HS-27A (cell line): Measurements from ENCODE around the gene BEGAIN.

Experiments
- DNase-seq: peaks from one replicate; pipeline ENCODE4 v3.0.0-alpha.2; 2012; ENCODE audit warnings: low read depth, missing footprints

The BEGAIN gene

DNA sequence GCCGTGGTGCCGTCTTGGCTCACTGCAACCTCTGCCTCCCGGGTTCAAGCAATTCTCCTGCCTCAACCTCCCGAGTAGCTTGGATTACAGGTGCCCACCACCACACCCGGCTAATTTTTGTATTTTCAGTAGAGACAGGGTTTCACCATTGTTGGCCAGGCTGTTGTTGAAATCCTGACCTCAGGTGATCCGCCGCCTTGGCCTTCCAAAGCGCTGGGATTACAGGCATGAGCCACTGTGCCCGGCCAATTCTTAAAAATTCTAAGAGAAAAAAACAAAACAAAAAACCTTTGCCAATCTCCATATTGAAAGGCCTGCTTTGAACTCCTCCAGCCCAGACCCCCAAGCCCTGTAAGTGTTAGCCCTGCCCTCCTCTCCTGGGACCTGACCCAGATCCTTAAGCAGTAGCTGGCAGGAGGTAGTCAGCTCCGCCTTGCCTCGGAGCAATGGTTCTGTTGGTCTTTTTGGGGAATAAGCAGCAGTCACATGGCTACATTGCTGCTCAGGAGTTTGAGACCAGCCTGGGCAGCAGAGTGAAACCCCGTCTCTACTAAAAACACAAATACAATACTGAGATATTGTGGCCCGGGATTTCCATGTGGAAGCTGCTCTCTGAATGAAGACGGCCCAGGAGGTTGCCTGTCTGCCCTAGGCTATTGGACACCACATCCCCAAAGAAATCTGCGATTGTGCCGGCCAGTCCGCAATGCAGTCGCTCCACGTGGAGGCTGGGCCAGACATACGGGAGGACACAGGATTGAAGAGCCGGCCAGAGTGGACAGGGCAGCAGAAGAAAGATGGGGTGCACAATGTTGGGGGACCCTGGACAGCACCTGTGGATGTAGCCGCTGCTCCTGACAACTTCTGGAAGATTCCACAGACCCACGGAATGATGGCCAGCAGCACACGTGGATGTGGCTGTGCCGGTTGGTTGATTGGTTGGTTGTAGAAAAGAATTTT lies 28.8 kb upstream of the BEGAIN start:
- DNase-seq, result no peak

DNA sequence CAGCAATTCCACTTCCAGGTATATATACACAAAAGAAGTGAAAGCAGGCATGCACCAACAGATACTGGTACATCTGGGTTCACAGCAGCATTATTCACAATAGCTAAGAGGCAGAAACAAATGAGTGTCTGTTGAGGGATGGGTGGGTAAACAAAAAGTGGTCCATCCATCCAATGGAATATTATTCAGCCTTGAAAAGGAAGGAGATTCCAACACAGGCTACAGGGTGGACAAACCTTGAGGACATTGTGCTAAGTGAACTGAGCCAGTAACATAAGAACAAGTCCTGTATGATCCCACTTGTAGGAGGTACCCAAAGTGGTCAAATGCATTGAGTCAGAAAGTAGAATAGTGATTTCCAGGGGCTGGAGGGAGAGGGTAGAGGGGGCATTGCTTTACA lies 27.6 kb upstream of the BEGAIN start:
- no peak for DNase-seq

DNA sequence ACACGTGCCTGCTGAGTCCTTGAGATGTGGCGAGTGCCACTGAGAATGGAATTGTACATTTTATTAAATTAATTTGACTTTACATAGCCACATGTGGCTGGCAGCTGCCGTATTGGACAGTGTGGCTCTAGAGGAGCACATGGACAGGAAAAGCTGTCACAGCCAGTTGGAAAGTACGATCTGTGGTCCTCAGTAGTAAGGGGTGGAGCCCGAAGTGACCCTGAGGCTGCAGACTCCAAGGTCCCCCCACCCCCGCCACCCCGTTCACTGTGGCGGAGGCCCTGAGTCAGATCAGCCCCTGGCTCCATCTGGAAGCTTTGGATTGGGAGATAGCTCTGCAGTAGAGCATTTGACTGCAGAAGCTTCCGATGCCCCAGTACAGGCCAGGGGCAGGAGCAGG lies 25.8 kb upstream of the BEGAIN start:
- no peak for DNase-seq

DNA sequence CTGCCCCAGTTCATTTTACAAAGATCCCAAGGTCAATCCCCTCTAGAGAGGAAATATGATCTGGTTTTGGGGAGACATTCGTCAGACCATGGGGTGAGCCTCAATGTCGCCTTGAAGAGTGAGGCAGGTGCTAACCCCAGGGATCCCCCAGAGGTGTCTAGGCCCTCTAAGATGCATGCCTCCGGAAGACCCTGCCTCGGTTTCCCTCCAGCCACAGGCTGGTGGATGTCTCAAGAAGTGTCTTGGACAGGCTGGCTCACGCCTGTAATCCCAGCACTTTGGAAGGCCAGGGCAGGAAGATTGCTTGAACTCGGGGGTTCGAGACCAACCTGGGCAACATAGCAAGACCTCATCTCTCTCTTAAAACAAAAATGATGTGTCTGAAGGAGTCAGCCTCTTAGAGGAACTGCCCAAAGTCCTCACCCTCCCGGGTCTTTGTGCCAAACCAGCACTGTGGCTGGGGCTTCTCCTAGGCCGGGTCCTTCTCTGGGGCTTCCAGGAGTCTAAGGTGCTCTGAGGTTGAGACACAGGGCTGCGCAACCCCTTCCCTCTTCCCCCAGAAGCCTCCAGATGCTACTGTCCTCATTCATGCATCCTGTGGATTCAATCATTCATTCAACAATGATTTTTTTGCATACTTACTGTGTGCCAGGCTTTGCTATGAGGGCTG lies 24.7 kb upstream of the BEGAIN start:
- DNase-seq, result no peak

DNA sequence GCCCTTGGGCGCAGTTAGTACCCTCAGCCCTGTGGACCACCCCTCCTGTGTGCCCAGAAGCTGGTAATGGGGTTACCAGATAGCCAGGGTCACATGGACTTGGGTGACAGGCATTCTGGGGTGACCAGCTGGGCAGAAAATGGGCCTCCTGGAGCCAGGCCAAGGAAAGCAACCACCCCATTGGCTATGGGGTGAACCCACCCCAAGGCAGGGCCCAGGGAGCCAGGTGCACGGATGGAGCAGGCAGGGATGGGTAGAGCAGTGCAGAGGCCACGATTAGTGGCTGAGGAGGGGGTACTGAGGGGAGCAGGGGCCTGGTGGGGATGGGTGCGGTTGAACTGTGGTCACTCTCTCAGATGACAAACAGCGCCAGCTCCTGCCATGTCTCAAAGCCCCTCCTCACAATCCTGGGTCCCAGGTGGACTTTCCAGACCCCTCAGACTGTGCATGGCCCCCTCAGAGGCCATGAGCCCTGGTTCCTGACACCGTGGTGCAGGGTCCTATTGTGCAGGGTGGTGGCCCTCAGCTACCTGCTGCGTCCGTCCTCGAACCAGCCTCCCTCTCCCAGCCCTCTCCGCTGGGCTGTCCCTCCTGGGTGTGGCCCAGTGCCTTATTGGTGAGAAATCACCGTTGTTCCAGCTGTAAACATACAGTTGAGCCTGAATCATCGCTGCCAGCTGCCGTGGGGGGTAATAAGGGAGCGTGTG lies 23.4 kb upstream of the BEGAIN start:
- DNase-seq, result no peak

DNA sequence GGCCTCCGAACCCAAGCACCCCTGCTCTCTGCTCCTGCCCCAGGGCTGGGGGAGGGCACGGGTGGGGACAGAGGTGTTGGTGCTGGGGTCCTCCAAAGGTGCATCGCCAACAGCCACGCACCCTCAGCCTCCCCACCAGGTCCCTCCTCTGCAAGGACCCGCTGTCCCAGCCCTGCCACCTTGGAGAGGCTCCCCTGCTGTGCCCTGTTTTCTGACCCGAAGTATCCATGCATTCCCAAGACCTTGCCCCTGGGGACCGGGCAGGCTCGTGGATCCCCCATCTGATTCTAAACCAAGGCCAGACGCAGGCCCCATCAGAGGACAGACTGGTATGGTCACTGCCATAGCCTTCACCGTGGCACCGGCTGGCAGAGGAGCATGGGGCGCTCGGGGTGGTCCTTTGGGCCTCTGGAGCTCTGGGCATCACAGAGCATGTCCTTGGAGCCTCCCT lies 22.7 kb upstream of the BEGAIN start:
- DNase-seq, result no peak

DNA sequence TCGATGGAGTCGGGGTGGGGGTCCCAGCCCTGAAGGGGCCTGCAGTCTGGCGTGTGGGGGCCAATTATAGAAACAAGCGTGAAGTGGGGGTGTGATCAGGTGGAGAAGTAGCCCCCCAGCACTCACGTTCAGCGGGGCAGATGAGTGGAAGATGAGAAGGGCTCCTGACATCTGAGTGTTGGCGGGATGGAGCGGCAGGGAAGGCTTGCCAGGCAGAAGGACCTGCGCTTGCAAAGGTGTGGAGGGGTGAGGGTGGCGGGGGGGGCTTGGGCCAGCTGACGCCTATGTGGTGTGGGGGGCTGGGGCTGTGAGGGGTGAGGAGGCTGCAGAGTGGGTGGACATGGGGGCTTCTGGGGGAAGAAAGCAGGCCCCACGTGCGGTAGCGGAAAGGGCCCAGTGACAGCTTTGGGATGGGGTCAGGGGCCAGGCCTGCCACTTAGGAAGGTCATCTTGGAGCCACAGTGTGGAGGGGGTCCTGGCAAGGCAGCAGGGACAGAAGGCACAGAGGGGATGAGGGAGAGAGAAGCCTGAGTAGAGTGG lies 22.2 kb upstream of the BEGAIN start:
- no peak for DNase-seq

DNA sequence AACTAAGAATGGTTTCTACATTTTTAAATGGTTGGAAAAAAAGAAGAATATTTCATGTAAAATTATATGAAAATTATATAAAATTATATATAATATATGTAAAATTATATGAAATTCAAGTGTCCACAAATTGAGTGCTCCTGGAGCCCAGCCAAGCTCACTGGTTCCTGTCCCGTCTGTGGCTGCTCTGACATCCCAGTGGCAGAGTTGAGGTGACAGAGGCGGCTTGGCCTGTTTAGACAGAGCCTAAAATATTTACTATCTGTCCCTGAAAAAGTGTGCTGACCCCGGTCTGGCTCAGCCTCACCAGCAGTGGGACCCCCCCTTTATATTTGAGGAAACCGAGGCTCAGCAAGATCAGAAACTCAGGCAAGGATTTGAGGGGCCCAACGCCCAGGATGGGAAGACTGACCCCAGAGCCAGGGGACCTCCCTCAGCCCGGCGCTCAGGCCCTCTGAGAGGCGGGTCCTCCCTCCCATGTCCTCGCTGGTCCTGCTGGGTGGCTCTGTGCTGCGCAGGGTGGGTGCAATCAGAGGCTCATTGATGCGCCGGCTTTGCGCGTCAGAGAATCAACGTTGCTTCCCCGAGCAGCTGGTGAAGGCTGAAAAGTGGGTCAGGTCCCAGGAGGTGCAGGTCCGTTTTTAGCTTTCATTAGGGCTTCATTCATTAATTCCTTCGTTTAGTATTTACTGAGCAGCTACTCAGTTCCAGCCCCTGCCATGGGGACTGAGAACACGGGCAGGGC lies 21.5 kb upstream of the BEGAIN start:
- DNase-seq, result no peak

DNA sequence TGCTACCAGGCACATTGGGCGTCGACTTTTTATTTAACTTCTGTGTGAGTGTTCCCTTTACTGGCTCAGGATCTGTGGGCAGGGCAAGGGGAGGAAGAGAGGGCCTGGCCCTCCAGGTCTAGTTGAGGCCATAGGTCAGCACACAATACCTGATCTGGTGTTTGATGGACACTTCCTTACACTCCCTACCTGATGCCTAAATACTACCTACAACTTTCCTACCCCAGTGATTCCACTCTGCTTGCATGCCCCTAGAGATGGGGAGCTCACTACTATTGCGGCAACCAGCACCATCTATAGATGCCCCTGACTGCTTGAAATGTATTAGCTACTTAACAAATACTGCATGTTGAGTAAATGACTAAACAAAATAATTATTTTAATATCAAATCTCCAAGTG lies 20.8 kb upstream of the BEGAIN start:
- no peak for DNase-seq

DNA sequence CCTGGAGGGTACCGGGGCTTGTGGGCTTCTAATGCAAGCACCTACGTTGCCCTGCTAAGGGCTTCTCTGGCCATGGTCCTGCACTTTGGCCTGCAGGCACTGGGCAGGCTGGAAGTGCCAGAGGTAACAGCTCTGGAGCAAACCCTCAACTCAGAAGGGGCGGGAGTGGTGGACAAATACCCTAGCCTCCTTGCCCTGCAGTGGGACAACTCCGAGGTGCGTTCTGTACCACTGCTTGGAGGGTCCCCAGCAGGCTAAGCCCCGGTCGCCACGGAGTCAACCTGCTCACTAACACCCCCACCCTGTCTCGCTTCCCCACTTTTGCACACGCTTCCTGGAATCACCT lies 20.4 kb upstream of the BEGAIN start:
- DNase-seq, result no peak

DNA sequence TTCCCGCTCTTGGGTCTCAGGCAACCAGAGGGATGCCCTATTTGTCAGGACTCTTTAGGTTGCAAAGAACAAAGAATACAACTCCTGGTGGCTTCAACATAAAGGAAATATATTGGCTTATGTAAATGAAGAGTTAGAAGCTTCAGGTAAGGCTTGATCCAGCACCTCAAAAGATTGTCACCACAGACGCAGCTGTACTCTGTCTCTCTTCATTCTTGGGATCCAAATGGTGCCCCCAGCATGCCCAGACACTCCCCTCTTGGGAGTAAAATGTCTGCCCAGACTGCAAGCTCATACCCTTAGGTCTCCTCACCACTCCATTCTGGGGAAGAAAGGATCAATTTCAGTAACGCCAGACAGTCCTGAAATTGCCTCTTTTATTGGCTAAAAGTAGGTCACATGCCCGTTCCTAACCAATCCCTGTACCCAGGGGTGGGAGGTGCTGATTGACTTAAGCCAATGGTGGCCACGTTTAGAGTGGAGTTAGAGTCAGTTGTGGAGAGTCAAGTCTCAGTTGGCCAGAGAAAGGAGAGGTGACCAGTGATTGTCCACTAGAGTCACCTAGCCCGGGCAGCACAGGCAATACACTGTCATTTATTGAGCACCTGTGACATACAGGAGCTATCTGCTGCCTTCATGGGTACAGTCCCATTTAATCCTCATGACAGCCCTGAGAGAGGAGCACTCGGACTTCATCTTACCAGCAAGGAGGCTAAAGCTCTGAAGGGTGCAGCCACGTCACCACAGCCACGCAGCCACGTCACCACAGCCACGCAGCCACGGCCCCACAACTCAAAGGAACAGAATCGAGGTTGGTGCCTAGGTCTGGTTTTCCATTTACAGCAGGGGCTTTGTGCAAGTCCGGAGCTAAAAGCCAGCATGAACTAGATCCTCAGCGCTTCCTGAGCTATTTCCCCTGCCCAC lies 19.7 kb upstream of the BEGAIN start:
- no peak for DNase-seq

DNA sequence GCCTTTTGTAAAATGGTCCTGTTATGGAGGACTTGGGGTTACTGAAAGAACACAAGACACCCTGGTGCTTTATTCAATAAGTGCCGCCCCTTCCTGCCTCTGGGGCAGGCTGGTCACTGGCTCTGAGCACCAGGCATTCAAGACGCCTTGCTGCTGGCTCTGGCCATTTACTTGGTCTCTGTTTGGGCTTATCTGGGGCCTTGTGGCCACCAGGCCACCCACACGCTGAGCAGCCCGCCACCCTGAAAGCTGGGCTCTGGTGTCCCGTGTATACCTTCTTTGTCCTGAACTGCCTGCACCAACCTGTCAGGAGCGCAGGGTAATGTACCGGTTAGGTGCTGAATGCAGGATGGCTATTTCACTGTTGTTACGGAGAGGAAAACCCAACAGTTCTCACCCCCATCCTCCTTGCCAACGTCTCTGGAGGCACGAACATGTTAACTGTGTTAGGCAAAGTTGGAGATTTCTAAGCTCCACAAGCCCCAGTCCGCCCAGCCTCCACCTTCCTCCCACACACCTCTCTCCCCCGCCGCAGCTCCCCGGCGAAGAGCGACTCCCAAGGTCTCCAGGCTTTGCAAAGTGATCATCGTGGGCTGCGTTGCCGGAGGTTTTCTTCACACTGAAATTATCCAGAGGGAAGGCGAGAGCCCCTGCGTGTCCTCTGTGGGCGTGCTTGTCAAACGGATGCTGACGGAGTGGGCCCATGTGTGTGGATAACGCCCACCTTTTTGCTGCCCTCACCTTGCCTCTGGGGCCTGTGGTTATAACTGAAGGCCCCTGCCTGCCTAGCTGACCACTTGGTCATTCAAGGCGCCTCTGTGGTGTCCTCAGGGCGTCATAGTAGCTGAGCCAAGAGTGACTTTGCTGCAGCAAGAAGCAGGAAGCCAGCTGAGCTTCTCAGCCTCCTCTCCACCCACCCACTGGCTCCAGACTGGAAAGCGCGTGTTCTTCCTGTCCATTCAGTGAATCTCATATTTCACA lies 18.8 kb upstream of the BEGAIN start:
- DNase-seq, result no peak

DNA sequence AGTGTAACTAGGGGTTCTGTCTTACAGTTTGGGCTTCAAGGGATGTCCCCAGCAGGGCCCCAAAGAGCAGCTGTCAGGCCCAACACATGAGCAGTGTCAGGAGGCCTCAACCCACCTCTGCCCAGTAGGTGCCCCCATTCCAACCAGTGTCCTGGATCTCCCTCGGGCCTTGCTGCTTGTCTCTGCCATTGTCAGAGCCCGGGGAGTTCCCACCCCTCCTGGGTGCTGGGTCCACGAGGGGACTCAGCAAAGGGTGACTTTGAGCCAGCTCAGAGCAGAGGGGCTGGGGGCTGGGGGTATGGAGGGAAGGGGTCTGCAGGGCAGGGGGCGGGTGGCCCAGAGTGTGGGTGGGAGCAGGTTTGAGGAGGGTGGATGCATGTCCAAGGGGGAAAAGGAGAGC lies 18.0 kb upstream of the BEGAIN start:
- DNase-seq, result no peak

DNA sequence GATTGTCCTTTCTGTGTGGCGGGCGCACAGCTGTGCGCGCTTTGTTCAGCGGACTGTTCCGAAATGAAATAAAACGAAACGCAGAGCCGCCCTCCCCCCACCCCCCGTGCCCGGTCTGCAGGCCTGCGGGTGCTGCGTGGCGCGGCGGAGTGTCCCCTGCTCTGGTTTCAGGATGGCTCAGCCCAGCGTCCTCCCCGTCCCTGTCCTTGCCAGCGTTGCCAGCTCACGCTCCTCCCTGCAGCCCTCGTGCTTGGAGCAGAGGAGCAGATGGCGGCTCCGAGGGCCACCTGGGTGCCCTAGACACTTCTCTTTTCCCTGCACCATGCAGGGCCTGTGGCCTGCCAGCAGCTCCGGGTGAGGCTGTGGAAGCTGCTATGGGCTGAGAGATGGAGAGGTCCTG lies 17.5 kb upstream of the BEGAIN start:
- no peak for DNase-seq

DNA sequence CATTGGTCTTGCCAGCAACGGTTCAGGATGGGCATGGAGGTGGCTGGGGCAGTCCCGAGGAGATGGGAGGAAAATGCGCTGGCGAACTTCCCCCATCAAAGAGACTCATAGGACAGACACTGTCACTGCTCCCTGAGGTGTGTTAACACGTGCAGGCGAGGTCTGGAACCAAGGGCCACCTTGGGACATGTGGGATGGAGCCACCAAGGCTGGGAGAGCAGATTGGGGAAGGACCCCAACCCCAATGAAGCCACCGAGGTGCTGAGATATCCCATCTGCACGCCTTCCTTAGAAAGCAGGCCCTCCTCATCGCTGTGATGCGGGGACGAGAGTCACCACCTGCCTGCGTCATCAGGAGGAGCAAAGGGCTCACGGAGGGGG lies 16.9 kb upstream of the BEGAIN start:
- no peak for DNase-seq

DNA sequence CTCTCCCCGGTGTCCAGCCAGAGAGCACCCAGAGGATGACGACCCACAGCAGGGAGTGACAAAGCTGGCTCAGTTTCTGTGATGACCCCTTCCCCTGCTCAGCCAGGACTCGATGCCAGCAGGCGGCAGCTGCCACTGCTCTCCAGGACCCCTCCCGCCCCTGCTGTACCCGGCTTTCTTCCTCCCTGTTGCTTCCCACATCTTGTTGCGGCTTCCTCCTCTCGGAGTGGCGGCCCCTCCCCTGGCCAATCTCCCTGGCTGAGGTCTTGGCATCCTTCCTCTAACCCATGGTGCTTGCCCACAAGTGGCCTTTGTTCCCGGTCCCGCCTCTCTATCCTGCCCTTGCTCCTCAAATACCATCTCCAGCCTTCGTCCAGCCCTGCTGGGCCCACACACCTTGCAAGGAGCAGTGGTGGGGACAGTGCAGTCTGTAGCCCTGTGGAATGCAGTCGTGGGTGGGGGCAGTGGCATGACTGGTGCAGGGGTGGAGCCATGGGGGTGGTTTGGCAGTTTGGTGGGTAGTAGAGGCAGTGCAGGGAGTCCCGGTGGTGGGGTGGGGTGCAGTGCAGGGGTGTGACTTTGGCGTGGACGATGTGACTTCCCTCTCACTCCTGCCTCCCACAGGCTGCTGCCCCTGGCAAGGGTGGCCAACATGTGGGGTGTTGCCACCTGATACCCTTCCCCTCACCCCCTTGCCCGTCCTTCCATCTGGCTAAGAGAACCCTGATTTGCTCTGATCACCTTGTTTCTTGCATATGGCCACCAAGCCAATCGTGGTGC lies 16.3 kb upstream of the BEGAIN start:
- DNase-seq, result no peak

DNA sequence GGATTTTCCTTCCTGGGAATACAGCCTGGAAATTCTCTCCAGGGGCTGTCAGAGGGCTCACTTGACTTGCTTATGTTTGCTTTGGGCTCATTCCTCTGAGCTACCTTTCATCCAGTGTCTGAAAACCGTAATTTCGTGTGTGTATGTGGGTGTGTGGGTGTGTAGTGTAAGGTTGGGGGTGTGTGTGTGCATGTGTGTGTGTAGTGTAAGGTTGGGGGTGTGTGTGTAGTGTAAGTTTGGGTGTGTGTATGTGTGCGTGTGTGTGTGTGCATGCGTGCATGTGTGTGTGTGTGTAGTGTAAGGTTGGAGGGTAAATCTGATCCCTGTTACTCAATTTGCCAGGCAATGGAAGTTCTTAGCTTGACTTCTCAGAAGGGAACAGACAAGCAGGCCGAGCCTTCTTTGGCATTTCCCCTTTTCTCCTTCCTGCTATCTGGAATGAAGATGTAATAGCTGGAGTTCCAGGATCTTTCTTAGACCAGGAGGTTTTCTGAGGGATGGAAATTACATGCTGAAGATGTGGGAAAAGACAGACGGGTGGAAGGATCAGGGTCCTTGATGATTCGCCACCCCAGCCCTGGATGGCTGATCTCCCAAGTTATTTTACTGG lies 15.5 kb upstream of the BEGAIN start:
- DNase-seq, result no peak

DNA sequence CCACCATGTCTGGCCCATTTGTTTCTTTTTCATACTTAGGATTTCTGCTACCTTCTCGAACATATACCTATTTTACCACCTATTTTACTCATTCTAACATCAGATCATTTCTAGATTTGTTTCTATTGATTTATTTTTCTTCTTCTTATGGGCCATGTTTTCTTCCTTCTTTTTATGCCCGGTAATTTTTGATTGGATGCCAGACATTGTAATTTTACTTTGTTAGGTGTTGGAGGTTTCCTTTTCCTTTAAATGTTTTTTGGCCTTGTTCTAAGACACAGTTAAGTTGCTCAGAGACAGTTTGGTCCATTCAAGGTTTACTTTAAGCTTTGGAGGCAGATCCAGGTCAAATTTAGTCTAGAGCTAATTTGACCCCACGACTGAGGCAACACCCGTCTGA lies 14.7 kb upstream of the BEGAIN start:
- no peak for DNase-seq
